ENCODE results near the gene BANP.

Gene BANP

DNA sequence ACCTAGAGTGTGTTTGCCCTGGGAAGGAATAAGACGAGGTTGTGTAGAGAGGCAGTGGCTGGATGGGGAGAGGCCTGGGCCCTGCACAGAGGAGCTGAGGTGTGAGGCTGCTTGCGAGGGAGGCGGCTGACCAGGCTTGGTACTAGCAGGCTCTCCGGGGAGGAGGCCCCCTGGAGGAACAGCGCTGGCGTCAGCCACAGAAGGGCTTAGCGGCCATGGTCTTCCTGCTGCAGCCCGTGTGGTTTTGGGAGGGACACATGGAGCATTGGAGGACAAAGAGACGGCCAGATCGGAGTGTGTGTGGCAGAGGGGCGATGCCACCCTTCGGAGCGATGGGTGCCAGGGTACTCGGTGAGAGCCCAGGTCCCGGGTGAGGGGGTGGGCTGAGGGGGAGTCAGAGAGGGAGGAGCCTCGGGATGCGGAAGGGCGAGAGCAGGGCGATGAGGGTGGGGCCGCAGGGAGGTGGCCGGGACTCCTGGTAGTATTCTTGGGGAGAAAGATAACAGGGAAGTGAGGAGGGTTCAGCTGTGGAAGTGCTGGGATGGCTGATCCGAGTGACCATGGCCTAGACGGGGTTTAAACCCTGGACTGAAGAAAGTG, 8.3 kb downstream of the BANP start:
- DNase-seq (ENCODE audit: low read depth): no peak
- TF ChIP-seq CTCF (IDR thresholded peaks at IDR 0.05; ENCODE audit: control insufficient read depth, insufficient read depth, low read depth, low read length, missing control alignments): no peak
- no peak overlapping the region for H3K4me3 ChIP-seq (ENCODE audit: control insufficient read depth, low read depth, low read length)

- H3K4me3 ChIP-seq (ENCODE audit: control insufficient read depth, low read depth, low read length): no peak overlapping the region
- DNase-seq (ENCODE audit: low read depth): no peak
- TF ChIP-seq CTCF (IDR thresholded peaks at IDR 0.05; ENCODE audit: control insufficient read depth, insufficient read depth, low read depth, low read length, missing control alignments): no peak
These were observed 9.1 kb downstream of the BANP start for GRCh38 chr16:87960296-87960695.

DNA sequence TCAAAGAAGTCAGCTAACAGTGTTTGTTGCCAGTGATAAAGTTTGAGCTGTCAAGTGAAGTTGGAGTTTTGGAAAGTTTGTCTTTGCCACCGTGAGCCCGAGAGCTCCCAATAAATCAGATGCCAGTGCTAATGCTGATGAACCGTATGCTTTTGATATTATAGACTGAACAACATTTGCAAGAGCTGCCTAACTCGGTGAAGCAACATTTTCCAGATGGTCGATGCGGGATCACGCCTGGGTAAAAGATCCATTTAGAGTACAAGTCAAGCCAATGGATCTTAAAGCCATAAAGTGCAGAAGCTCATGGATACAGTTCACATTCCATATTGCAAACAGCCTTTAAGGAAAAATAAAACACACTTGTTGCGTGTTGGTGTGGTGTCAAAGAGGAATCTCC, 9.6 kb downstream of the BANP start:
- no peak overlapping the region for H3K4me3 ChIP-seq (ENCODE audit: control insufficient read depth, low read depth, low read length)
- no peak for TF ChIP-seq CTCF (IDR thresholded peaks at IDR 0.05; ENCODE audit: control insufficient read depth, insufficient read depth, low read depth, low read length, missing control alignments)
- DNase-seq (ENCODE audit: low read depth): no peak

DNA sequence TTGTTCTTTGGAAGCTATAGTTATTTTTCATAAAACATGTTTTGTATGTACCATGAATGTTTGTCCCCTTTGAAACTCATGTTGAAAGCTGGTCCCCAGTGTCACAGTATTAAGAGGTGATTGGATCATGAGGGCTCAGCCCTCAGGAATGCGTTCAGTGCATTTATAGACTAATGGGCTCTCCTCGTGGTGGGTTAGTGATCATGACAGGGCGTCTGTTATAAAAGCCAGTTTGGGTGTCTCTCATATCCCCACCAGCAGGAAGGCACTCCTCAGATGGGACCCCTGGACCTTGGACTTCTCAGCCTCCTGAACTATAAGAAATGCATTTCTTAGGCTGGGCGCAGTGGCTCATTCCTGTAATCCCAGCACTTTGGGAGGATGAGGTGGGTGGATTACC, 10.4 kb downstream of the BANP start:
- no peak for TF ChIP-seq CTCF (IDR thresholded peaks at IDR 0.05; ENCODE audit: control insufficient read depth, insufficient read depth, low read depth, low read length, missing control alignments)
- no peak for DNase-seq (ENCODE audit: low read depth)
- no peak overlapping the region for H3K4me3 ChIP-seq (ENCODE audit: control insufficient read depth, low read depth, low read length)

DNA sequence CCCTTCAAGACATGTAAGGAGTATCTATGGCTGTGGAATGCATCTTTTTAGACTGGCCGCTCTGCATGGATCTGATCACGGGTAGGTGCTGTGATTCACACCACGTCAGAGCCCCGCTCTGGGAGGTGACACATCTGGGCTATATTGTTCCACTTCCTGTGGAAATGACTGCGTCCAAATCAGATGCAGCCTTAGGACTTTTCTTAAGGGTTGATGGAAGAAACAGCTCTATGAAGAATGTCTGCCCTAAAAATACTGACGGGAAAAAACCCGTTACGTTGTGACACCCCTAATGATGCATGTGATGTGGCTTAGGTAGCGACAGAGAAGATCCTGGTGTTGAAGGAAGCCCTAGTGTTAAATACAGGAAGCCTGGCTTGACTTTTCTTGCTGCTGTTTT, 12.2 kb downstream of the BANP start:
- no peak for TF ChIP-seq CTCF (IDR thresholded peaks at IDR 0.05; ENCODE audit: control insufficient read depth, insufficient read depth, low read depth, low read length, missing control alignments)
- H3K4me3 ChIP-seq (ENCODE audit: control insufficient read depth, low read depth, low read length): no peak overlapping the region
- DNase-seq (ENCODE audit: low read depth): no peak

DNA sequence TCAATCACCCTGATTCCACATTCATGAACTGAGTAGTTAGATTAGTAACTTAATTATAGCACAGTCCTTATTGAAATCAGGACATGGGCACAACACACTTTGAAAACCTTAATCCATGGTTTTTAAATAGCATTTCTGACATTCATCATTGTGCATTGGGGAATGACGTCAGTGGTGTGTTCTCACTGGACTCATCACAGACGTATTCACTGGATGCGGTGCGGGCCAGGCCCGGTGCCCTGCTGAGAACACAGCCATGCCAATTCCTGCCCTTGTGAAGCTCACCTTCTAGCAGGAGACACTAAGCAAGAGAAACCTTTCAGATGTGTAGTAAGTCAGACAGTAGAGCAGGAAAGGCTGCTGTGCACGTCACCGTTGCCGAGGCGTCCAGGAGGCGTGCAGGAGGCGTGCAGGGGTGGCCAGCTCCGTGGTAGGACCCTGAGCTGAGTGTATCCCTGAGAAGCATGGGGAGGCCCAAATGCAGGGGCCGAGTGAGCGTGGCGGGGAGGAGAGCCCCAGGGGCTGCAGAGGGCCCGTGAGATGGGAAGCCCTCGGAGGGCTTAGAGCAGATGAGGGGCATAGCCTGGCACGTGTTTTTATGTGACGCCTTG, 12.9 kb downstream of the BANP start:
- no peak for TF ChIP-seq CTCF (IDR thresholded peaks at IDR 0.05; ENCODE audit: control insufficient read depth, insufficient read depth, low read depth, low read length, missing control alignments)
- H3K4me3 ChIP-seq (ENCODE audit: control insufficient read depth, low read depth, low read length): no peak overlapping the region
- no peak for DNase-seq (ENCODE audit: low read depth)
